AG04449 (cell line): ENCODE measurements around the gene TTC14.
"Not testable (repeated sequence)": the region's sequence is repeated elsewhere in the genome, so short reads cannot be mapped to it uniquely, and the experiment has no call there.

Source experiments
- CTCF ChIA-PET: fragments of 350-600 bp; formaldehyde crosslinking; extraction: SDS; loops from one replicate; lab custom pipeline; 2021; ENCODE audit warnings: antibody characterized with exemption; lab: Yijun Ruan, JAX
- POLR2A ChIA-PET: fragments of 400-600, 350-600 bp; formaldehyde crosslinking; extraction: SDS; loops from one replicate; lab custom pipeline; 2020; ENCODE audit warnings: antibody characterized with exemption, inconsistent platforms; lab: Yijun Ruan, JAX
- DNase-seq: peaks from one replicate; pipeline ENCODE4 v3.0.0-alpha.2; 2010; ENCODE audit warnings: low read depth, low spot score
- H3K4me3 ChIP-seq: 2 replicates; pipeline ENCODE4 v1.5.1; 2011; ENCODE audit warnings: low read depth, mild to moderate bottlenecking, control low read depth, low read length
- TF ChIP-seq, protein P1 (sequence below): IDR thresholded peaks from one replicate; pipeline ENCODE4 v1.5.1; 2011; ENCODE audit warnings: mild to moderate bottlenecking, moderate library complexity, low read length, control low read depth, inconsistent platforms; ENCODE audit not compliant: insufficient read depth; ENCODE audit errors: missing control alignments

Gene TTC14

DNA sequence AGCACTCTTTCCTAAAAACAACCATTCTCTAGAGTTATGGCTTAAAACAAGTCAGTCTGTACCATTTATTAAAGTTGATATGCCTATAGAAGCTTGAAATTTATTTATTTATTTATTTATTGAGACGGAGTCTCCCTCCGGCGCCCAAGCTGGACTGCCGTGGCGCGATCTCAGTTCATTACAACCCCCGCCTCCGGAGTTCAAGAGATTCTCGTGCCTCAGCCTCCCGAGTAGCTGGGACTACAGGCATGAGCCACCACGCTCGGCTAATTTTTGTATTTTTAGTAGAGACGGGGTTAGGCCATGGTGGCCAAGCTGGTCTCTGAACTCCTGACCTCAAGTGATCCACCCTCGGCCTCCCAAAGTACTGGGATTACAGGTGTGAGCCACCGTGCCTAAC is 1.5 kb upstream of the TTC14 start:
- CTCF ChIA-PET = interaction anchor here (0.8 to 3.5 kb wide), 3 partner anchors 672 to 833 kb away, joined by 3 to 28 read pairs (median 21); no protein-coding TSS in a partner anchor
- TF ChIP-seq, protein P1, sequence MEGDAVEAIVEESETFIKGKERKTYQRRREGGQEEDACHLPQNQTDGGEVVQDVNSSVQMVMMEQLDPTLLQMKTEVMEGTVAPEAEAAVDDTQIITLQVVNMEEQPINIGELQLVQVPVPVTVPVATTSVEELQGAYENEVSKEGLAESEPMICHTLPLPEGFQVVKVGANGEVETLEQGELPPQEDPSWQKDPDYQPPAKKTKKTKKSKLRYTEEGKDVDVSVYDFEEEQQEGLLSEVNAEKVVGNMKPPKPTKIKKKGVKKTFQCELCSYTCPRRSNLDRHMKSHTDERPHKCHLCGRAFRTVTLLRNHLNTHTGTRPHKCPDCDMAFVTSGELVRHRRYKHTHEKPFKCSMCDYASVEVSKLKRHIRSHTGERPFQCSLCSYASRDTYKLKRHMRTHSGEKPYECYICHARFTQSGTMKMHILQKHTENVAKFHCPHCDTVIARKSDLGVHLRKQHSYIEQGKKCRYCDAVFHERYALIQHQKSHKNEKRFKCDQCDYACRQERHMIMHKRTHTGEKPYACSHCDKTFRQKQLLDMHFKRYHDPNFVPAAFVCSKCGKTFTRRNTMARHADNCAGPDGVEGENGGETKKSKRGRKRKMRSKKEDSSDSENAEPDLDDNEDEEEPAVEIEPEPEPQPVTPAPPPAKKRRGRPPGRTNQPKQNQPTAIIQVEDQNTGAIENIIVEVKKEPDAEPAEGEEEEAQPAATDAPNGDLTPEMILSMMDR = no peak
- POLR2A ChIA-PET = no interaction called here
- no peak overlapping the region for H3K4me3 ChIP-seq
- no peak for DNase-seq

DNA sequence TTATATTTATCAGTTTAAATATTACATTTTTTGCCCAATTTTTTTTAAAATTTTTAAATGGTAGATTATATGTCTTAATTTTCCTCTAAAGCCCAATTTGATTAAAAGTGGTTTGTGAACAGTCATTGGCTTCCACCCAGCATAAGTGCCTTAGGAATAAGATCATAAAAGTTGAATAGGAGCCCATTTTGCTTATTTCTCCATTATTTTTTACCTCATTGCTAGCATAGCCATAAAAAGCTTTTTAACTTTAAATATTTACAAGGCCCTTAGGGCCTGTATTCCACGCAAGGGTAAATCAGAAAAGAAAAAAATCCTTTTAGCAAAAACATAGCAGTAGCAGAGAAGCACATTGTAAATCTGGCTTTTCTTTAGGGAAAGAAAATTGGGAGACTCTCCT is 9.0 kb downstream of the TTC14 start:
- DNase-seq = no peak
- TF ChIP-seq, protein P1 = no peak
- no peak overlapping the region for H3K4me3 ChIP-seq
- CTCF ChIA-PET = interaction anchor here (1.0 to 2.1 kb wide), 4 partner anchors 9 to 860 kb away, joined by 3 to 6 read pairs (median 3); partner anchors contain the start of gene TTC14
- POLR2A ChIA-PET = no interaction called here

DNA sequence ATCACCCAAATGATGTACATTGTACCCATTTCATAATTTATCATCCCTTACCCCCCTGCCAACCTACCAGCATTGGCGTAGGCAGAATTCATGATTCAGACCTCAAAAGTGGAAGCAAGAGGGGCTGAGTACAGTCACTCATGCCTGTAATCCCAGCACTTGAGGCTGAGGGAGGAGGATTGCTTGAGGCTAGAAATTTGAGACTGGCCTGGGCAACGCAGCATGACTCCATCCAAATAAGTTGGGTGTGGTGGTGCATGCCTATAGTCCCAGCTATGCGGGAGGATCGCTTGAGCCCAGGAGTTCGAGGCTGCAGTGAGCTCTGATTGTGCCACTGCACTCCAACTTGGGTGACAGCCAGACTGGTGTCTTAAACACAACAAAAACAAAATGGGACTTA is 10.4 kb downstream of the TTC14 start:
- no peak overlapping the region for H3K4me3 ChIP-seq
- ChIA-PET CTCF (interaction anchor here (1.2 kb wide), 1 partner anchor 683 kb away, joined by 3 read pairs; no protein-coding TSS in a partner anchor), POLR2A (no interaction called here)
- TF ChIP-seq, protein P1 = no peak
- DNase-seq = no peak

DNA sequence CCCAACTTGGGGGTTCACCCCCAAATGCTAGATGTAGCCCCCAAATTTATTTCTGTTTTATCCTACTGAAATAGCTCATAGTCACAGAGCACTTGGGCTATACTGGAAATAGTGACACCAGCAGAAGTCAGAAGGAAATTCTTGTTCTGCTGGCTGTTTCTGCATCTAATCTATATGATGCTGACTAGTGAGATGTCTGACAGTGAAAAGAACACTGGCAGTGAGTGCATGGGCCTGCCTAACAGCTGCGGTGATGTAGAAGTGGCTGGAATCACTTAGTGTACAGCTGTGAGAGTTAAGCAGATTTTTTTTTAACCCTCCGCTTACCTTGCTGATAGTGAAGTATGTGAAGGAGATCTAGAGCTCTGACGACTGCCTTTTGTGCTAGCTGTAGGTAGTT is 14.0 kb downstream of the TTC14 start:
- ChIA-PET CTCF (interaction anchor here (1.3 kb wide), 2 partner anchors 687 to 805 kb away, joined by 3 read pairs; no protein-coding TSS in a partner anchor), POLR2A (interaction anchor here (0.7 kb wide), 1 partner anchor 8 kb away, joined by 3 read pairs; no protein-coding TSS in a partner anchor)
- H3K4me3 ChIP-seq = no peak overlapping the region
- no peak for DNase-seq
- TF ChIP-seq, protein P1 = no peak

DNA sequence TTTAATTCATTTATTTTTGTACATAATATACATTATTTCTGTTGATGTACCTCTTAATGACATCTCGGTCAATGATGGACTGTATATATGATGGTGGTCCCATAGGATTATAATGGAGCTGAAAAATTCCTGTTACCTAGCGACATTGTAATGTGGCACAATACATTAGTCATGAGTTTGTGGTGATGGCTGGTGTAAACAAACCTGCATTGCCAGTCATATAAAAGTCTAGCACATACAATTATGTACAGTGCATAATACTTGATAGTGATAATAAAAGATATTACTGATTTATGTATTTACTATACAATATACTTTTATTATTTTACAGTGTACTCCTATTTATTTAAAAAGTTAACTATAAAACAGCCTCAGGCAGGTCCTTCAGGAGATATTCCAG is 15.1 kb downstream of the TTC14 start:
- ChIA-PET POLR2A (no interaction called here), CTCF (no interaction called here)
- no peak for DNase-seq
- TF ChIP-seq, protein P1 = no peak
- no peak overlapping the region for H3K4me3 ChIP-seq

DNA sequence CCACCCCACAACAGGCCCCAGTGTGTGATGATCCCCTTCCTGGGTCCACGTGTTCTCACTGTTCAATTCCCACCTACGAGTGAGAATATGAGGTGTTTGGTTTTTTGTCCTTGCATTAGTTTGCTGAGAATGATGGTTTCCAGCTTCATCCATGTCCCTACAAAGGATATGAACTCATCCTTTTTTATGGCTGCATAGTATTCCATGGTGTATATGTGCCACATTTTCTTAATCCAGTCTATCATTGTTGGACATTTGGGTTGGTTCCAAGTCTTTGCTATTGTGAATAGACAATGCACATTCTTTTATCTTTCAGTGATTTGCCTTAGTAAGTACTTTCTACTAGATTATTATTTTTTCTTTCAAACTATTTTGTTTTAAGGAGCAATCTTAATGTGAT is 16.6 kb downstream of the TTC14 start:
- DNase-seq, H3K4me3 ChIP-seq, CTCF ChIA-PET: not testable (repeated sequence)
- POLR2A ChIA-PET = interaction anchor here (0.6 kb wide), 1 partner anchor 1550 kb away, joined by 3 read pairs; no protein-coding TSS in a partner anchor

DNA sequence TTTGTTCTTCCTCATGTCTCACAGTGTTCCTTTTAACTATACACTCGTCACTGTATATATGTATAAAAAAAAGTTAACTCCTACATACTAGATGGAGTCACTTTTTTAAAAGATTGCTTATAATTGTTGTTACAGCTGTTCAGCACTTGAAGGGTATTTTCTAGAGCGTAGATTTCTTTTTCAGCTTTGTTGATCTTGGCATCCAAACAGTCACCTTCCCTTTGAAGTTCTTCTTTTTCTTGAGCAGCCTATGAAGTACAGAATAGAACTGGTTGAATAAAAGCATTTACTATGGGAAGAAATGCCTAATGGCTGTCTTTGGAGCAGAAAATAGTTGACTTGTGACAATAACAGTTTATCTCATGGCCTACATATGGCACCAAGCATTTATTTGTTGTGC is 17.8 kb downstream of the TTC14 start:
- ChIA-PET CTCF (no interaction called here), POLR2A (no interaction called here)
- no peak for DNase-seq
- TF ChIP-seq, protein P1 = no peak
- H3K4me3 ChIP-seq = no peak overlapping the region
